Cardiac fibroblast (primary cell): Measurements from ENCODE around the gene PPP1R9A.

Source experiments
- DNase-seq, 2 donors: peaks; one replicate each; pipeline versions ENCODE4 v3.0.0 to v3.0.0-alpha.2; 2010; ENCODE audit warnings: low read depth in 2 of 2
- H3K4me3 ChIP-seq, 2 donors: replicated peaks in 1 of 2; 1 replicate in 1 of 2; 2 replicates in 1 of 2; pipeline ENCODE4 v1.5.1; 2011; ENCODE audit warnings: low read depth in 2 of 2, low read length in 2 of 2, mild to moderate bottlenecking in 2 of 2, moderate library complexity in 1 of 2
- TF ChIP-seq, protein P1 (sequence below): IDR thresholded peaks from one replicate; pipeline ENCODE4 v1.5.1; 2011; ENCODE audit warnings: low read depth, mild to moderate bottlenecking, low read length, inconsistent platforms

PPP1R9A gene

DNA sequence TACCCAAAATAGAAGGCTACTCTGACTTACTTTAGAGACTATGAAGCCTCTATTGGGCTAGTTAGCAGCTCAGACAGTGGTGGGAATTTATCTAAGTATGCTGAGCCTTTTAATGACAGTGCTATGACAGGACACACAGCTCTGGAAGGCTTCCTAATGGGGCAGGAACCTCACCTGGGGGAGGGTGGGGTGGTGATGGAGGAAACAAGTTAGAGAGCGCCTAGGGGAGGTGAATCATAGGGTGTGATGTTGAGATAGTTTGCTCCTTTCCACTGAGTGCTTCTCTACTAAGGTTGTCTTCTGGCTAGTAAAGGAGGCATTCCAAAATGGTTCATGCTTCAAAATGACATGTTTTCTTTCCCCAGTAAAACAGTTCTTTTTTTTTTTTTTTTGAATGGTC, 42.1 kb downstream of the PPP1R9A start:
- H3K4me3 ChIP-seq = no peak overlapping the region
- DNase-seq = no peak
- TF ChIP-seq, protein P1, sequence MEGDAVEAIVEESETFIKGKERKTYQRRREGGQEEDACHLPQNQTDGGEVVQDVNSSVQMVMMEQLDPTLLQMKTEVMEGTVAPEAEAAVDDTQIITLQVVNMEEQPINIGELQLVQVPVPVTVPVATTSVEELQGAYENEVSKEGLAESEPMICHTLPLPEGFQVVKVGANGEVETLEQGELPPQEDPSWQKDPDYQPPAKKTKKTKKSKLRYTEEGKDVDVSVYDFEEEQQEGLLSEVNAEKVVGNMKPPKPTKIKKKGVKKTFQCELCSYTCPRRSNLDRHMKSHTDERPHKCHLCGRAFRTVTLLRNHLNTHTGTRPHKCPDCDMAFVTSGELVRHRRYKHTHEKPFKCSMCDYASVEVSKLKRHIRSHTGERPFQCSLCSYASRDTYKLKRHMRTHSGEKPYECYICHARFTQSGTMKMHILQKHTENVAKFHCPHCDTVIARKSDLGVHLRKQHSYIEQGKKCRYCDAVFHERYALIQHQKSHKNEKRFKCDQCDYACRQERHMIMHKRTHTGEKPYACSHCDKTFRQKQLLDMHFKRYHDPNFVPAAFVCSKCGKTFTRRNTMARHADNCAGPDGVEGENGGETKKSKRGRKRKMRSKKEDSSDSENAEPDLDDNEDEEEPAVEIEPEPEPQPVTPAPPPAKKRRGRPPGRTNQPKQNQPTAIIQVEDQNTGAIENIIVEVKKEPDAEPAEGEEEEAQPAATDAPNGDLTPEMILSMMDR = no peak

DNA sequence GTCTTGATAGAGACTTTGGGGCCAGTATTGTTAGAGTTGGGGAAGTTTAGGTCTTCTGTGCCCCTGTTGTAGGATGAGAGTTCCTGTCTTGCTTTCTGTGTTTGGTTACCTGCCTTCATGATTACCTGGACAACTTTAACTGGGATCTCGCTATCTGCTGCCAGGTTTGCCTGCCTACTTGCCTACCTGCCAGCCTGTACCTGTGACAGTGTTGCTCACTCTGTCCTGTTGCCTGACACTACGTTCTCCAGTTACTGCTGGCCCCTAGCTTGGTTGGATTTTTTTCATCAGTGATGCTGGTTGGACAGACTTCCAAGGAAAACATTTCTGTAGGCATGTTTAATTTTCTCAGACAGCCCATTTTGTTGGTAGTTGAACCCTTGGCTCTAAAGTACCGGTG, 48.4 kb downstream of the PPP1R9A start:
- TF ChIP-seq, protein P1 = no peak
- no peak overlapping the region for H3K4me3 ChIP-seq
- DNase-seq = no peak

DNA sequence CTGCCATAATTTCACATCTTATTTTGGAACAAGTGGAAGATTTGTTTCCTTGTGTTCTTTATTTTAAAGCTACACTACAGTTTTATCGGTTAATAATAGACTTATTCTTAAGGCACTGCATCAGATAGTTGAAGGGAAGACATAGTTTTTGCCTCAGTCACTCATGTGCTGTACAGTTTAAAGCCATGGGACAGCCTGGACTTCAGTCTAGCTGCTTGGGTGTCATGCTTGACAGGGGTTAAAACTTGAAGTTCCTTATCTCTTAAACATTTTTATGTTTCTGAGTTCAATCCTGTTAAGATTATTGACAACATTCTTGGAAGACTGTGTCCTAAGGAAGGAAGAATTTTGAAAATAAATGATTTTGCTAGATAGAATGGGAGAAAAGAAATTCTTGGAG, 49.7 kb downstream of the PPP1R9A start:
- TF ChIP-seq, protein P1 = no peak
- DNase-seq = no peak
- H3K4me3 ChIP-seq = no peak overlapping the region

DNA sequence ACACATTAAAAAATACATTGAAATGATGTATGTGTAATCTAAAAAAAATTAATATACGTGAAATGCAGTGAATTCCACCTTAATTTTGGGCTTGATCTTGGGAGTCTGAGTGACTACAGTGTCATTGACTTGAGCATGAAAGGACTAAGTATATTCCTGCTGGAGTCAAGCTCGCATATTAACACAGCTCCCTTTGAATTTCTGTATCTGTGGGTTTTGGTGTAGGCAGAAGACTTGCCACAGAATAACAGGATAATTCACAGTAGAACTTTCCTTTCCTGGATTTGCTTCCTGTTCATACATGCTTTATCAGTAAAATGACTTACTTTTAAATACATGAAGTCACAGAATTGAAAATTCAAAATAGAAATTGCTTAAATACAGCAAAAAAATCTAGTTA, 55.3 kb downstream of the PPP1R9A start:
- H3K4me3 ChIP-seq = no peak overlapping the region
- TF ChIP-seq, protein P1 = no peak
- no peak for DNase-seq

DNA sequence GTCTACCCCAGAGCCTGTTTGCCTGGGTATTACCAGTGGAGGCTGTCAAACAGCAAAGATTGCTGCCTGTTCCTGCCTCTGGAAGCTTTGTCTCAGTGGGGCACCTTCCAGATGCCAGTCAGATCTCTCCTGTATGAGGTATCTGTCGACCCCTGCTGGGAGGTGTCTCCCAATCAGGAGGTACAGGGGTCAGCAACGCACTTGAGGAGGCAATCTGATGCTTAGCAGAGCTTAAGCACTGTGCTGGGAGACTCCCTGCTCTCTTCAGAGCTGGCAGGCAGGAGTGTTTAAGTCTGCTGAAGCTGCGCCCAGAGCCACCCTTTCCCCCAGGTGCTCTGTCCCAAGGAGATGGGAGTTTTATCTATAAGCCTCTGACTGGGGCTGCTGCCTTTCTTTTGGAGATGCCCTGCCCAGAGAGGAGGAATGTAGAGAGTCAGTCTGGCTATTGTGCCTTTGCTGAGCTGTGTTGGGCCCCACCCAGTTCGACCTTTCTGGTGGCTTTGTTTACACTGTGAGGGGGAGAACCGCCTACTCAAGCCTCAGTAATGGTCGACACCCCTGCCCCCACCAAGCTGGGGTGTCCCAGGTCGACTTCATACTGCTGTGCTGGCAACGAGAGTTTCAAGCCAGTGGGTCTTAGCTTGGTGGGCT, 62.2 kb downstream of the PPP1R9A start:
- no peak for DNase-seq
- H3K4me3 ChIP-seq = no peak overlapping the region
- TF ChIP-seq, protein P1 = no peak

DNA sequence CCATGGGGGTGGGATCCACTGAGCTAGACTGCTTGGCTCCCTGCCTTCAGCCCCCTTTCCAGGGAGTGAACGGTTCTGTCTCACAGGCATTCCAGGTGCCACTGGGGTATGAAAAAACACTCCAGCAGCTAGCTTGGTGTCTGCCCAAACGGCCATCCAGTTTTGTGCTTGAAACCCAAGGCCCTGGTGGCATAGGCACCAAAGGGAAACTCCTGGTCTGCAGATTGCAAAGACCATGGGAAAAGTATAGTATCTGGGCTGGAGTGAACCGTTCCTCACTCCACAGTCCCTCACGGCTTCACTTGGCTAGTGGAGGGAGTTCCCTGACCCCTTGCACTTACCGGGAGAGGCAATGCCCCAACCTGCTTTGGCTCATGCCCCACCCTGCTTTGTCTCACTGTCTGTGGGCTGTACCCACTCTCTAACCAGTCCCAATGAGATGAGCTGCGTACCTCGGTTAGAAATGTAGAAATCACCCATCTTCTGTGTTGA, 62.7 kb downstream of the PPP1R9A start:
- TF ChIP-seq, protein P1 = no peak
- no peak for DNase-seq
- no peak overlapping the region for H3K4me3 ChIP-seq
